ENCODE results near the gene CRB2. TPM values are rescaled to one million over a fixed set of nuclear protein-coding genes. Genes with fewer than 3 reads are reported as not detected.

CRB2 gene
- total and polyA plus RNA-seq, 2 of the 13 experiments (the other 11 are each of a cell fraction or from before 2014, with no cell fraction given), result 0.01 to 0.29 TPM

DNA sequence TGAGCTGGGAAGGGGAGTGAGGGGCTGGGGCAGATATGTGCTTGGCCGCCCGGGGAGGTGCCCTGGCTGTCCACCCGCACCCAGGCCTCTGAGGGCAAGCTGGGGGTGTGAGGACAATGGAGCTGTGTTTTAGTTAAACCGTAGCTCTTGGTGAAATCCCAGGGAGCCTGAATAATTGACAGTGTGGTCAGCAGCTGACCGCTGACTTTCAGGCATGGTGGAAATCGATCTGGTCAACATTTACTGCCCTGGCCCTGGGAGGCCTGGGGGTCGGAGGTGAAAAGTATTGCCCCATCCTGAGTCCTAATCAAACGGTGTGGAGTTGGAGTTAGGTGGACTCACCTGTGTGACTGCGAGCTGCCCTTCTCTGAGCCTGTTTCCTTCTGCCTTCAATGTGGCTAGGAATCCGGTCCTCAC, 31.2 kb upstream of the CRB2 start (continued):
- TF ChIP-seq, protein P1, sequence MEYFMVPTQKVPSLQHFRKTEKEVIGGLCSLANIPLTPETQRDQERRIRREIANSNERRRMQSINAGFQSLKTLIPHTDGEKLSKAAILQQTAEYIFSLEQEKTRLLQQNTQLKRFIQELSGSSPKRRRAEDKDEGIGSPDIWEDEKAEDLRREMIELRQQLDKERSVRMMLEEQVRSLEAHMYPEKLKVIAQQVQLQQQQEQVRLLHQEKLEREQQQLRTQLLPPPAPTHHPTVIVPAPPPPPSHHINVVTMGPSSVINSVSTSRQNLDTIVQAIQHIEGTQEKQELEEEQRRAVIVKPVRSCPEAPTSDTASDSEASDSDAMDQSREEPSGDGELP (IDR thresholded peaks at IDR 0.05; ENCODE audit: borderline replicate concordance, low read depth), result peak; percentile 94
- TF ChIP-seq ZNF460 (CRISPR knock-in tag; IDR thresholded peaks at IDR 0.05; ENCODE audit: borderline replicate concordance) (no peak; the same call in 1 of the 2 replicates), NONO (IDR thresholded peaks at IDR 0.05) (no peak), NONO (CRISPR knock-in tag; conservative IDR thresholded peaks at IDR 0.05) (peak; percentile 89), MAFK (conservative IDR thresholded peaks at IDR 0.05 in 1 of 2, IDR thresholded peaks at IDR 0.05 in 1 of 2; ENCODE audit: low read length in 2 of 2) (no peak), ZSCAN31 (CRISPR knock-in tag; IDR thresholded peaks at IDR 0.05; ENCODE audit: low read depth) (0 out of 2 replicates have a peak, but pooled peaks have one; percentile 42), ZNF598 (CRISPR knock-in tag; IDR thresholded peaks at IDR 0.05; ENCODE audit: borderline replicate concordance) (no peak; the same call in 1 of the 2 replicates), SMAD3 (CRISPR knock-in tag; IDR thresholded peaks at IDR 0.05) (peak; percentile 69; the same call in 1 of the 2 replicates), YEATS4 (CRISPR knock-in tag; IDR thresholded peaks at IDR 0.05; ENCODE audit: borderline replicate concordance) (peak; percentile 49; the same call in 1 of the 2 replicates), KDM1A (CRISPR knock-in tag; IDR thresholded peaks at IDR 0.05) (no peak), CHD4 (IDR thresholded peaks at IDR 0.05; ENCODE audit: borderline replicate concordance, low read length) (no peak), GATAD1 (CRISPR knock-in tag; IDR thresholded peaks at IDR 0.05) (0 out of 2 replicates have a peak, but pooled peaks have one; percentile 14), POLR2A (IDR thresholded peaks at IDR 0.05; ENCODE audit: insufficient read depth in 1 of 2, low read depth in 2 of 2, low read length in 2 of 2) (no peak)
- TF ChIP-seq, protein P2, sequence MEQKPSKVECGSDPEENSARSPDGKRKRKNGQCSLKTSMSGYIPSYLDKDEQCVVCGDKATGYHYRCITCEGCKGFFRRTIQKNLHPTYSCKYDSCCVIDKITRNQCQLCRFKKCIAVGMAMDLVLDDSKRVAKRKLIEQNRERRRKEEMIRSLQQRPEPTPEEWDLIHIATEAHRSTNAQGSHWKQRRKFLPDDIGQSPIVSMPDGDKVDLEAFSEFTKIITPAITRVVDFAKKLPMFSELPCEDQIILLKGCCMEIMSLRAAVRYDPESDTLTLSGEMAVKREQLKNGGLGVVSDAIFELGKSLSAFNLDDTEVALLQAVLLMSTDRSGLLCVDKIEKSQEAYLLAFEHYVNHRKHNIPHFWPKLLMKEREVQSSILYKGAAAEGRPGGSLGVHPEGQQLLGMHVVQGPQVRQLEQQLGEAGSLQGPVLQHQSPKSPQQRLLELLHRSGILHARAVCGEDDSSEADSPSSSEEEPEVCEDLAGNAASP (CRISPR knock-in tag; IDR thresholded peaks at IDR 0.05; ENCODE audit: borderline replicate concordance), result peak; percentile 70; the same call in 1 of the 2 replicates
- TF ChIP-seq, protein P3, sequence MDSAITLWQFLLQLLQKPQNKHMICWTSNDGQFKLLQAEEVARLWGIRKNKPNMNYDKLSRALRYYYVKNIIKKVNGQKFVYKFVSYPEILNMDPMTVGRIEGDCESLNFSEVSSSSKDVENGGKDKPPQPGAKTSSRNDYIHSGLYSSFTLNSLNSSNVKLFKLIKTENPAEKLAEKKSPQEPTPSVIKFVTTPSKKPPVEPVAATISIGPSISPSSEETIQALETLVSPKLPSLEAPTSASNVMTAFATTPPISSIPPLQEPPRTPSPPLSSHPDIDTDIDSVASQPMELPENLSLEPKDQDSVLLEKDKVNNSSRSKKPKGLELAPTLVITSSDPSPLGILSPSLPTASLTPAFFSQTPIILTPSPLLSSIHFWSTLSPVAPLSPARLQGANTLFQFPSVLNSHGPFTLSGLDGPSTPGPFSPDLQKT (CRISPR knock-in tag; IDR thresholded peaks at IDR 0.05; ENCODE audit: borderline replicate concordance), result no peak
- TF ChIP-seq, protein P4, sequence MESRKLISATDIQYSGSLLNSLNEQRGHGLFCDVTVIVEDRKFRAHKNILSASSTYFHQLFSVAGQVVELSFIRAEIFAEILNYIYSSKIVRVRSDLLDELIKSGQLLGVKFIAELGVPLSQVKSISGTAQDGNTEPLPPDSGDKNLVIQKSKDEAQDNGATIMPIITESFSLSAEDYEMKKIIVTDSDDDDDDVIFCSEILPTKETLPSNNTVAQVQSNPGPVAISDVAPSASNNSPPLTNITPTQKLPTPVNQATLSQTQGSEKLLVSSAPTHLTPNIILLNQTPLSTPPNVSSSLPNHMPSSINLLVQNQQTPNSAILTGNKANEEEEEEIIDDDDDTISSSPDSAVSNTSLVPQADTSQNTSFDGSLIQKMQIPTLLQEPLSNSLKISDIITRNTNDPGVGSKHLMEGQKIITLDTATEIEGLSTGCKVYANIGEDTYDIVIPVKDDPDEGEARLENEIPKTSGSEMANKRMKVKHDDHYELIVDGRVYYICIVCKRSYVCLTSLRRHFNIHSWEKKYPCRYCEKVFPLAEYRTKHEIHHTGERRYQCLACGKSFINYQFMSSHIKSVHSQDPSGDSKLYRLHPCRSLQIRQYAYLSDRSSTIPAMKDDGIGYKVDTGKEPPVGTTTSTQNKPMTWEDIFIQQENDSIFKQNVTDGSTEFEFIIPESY (CRISPR knock-in tag; IDR thresholded peaks at IDR 0.05), result peak; percentile 58; the same call in 1 of the 2 replicates
- TF ChIP-seq, protein P5, sequence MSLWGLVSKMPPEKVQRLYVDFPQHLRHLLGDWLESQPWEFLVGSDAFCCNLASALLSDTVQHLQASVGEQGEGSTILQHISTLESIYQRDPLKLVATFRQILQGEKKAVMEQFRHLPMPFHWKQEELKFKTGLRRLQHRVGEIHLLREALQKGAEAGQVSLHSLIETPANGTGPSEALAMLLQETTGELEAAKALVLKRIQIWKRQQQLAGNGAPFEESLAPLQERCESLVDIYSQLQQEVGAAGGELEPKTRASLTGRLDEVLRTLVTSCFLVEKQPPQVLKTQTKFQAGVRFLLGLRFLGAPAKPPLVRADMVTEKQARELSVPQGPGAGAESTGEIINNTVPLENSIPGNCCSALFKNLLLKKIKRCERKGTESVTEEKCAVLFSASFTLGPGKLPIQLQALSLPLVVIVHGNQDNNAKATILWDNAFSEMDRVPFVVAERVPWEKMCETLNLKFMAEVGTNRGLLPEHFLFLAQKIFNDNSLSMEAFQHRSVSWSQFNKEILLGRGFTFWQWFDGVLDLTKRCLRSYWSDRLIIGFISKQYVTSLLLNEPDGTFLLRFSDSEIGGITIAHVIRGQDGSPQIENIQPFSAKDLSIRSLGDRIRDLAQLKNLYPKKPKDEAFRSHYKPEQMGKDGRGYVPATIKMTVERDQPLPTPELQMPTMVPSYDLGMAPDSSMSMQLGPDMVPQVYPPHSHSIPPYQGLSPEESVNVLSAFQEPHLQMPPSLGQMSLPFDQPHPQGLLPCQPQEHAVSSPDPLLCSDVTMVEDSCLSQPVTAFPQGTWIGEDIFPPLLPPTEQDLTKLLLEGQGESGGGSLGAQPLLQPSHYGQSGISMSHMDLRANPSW (CRISPR knock-in tag; IDR thresholded peaks at IDR 0.05; ENCODE audit: borderline replicate concordance), result peak; percentile 67; the same call in 1 of the 2 replicates
- TF ChIP-seq, protein P6, sequence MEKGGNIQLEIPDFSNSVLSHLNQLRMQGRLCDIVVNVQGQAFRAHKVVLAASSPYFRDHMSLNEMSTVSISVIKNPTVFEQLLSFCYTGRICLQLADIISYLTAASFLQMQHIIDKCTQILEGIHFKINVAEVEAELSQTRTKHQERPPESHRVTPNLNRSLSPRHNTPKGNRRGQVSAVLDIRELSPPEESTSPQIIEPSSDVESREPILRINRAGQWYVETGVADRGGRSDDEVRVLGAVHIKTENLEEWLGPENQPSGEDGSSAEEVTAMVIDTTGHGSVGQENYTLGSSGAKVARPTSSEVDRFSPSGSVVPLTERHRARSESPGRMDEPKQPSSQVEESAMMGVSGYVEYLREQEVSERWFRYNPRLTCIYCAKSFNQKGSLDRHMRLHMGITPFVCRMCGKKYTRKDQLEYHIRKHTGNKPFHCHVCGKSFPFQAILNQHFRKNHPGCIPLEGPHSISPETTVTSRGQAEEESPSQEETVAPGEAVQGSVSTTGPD (CRISPR knock-in tag; IDR thresholded peaks at IDR 0.05), result 0 out of 2 replicates have a peak, but pooled peaks have one; percentile 45
